Measurements from ENCODE around the gene MRPS10.

DNA sequence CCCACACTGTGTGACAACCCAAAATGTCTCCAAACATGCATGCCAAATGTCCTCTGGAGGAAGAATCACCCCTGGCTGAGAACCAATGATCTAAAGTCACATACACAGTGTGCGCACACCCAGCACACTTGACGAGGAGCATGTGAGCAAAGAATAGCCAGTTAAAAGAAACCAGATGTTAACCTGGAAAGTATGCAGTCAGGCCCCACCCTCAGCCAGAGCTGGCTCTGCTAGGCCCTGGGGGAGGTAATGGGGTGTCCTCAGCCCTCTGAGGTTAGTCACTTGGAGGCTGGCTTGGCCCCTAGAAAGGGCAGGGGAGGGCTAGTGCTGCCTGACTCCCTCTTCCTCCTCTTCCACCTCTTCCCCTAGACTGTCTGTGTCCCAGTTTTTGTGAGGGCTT lies 59.6 kb downstream of the MRPS10 start:
- no peak for TF ChIP-seq CTCF (IDR thresholded peaks at IDR 0.05)
- no peak for TF ChIP-seq POLR2A (IDR thresholded peaks at IDR 0.05)
